Astrocyte of the cerebellum (primary cell): ENCODE data around the gene SLC36A1.

ENCODE experiments used
- DNase-seq: peaks from one replicate; pipeline ENCODE4 v3.0.0-alpha.2; 2011; ENCODE audit warnings: low read depth
- H3K4me3 ChIP-seq: 2 replicates; pipeline ENCODE4 v1.5.1; 2011; ENCODE audit warnings: mild to moderate bottlenecking, low read depth, low read length, moderate library complexity
- CTCF ChIP-seq: IDR thresholded peaks from 2 replicates; pipeline ENCODE4 v1.5.1; 2012; ENCODE audit warnings: low read length, low read depth, moderate library complexity, mild to moderate bottlenecking; ENCODE audit errors: missing control alignments
- in situ Hi-C: cut with HindIII; loops from 2 replicates; pipeline ENCODE4 v1.10.0; 2017; ENCODE audit warnings: low sequenced_read_pairs

The SLC36A1 gene

DNA sequence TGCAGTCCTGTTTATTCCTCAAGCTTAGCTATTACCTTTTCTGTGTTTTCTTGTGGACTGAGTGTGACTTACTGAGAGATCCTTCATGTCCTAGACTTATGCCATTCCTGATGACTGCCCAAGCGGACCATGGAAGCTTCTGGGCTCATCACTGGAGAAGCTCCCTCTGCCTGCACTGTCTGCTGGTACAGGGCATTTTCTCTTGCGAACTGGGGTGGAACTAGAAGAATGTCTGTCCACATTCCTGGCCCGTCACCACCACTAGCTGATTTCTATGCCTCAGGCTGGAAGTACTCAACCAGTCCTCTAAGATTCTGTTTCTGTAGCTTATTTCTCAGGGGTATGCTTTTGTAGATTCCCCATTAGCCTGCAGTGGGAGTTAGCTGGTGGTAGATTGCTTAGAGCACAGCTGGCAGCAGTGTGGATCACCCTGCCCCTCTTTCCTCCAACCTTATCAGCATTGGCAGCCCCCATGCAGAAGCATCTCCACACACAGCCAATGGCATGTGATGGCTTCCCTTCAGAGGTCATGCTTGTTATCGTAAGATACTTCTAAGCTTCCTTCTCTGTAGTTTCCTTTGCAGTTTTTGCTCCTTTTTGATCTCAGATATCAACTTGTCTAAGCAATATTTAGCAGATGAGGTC is 12.4 kb downstream of the SLC36A1 start:
- in situ Hi-C loops = no loop called here
- no peak for DNase-seq

GRCh38 chr5:151461312-151461711 is 13.9 kb downstream of the SLC36A1 start:
- in situ Hi-C loops = no loop called here
- no peak for TF ChIP-seq CTCF
- no peak overlapping the region for H3K4me3 ChIP-seq

More for the DNA sequence above, 12.4 kb downstream of the SLC36A1 start:
- no peak for TF ChIP-seq CTCF
- no peak overlapping the region for H3K4me3 ChIP-seq

GRCh38 chr5:151463137-151464029 is 16.0 kb downstream of the SLC36A1 start:
- peak; percentile 56 for TF ChIP-seq CTCF
- in situ Hi-C loops = no loop called here
- H3K4me3 ChIP-seq = no peak overlapping the region
- no peak for DNase-seq

More at GRCh38 chr5:151461312-151461711, 13.9 kb downstream of the SLC36A1 start:
- DNase-seq = no peak

DNA sequence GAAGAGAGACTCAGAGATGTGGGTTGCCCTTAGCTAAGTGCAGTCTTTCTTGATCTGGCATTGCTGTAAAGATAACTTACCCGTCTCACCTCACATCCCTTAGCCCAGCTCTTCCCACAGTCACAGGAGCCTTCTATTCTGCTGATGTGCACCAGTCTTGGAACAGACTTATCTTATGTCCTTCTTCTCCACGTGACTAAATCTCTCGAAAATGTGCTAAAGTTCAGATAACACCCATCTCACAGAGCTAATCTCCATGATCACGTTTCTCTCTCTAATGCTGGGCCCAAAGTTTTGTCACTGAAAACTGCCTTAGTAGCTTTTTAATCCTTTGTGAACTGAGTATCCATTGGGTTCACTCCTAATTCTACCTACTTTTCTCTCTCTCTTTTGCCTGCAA is 16.7 kb downstream of the SLC36A1 start:
- DNase-seq = no peak
- TF ChIP-seq CTCF = no peak
- in situ Hi-C loops = no loop called here
- H3K4me3 ChIP-seq = no peak overlapping the region

DNA sequence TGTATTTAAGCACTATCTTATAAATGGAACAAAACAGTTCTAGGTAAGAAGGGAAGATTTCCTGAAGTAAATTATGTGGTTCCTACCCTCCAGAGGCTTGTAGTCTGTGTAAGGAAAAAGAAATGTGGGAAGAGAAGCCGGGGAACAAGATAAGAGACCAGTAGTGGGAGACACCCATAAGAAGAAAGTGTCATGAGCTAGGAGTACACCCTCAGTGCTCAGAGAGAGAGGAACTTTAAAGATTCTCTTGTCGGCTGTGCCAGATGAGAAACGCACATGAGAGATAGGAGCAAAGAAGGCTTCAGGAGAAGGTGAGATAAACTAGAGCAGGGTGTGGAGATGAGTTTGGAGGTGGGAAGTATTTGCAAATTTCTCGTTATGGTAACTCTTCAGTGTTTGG is 18.1 kb downstream of the SLC36A1 start:
- H3K4me3 ChIP-seq = no peak overlapping the region
- no peak for DNase-seq
- TF ChIP-seq CTCF = no peak
- in situ Hi-C loops = no loop called here

- no peak overlapping the region for H3K4me3 ChIP-seq
- TF ChIP-seq CTCF = no peak
- in situ Hi-C loops = no loop called here
- DNase-seq = no peak
These were observed 20.2 kb downstream of the SLC36A1 start for GRCh38 chr5:151467576-151467975.
